K562 (cell line): ENCODE data around the gene SORCS2. TPM values are rescaled to one million over a fixed set of nuclear protein-coding genes. Genes with fewer than 3 reads are reported as not detected.

ENCODE experiments used
- ATAC-seq: fragments of 200-7000 bp; cut with Tn5 transposase; 3 replicates; pipeline ENCODE4 v1.9.1; 2020; ENCODE audit warnings: moderate library complexity
- BruUV-seq: library from RNA; stranded (reverse); fragments of 400-500 nt; replicated peaks from 2 replicates; lab custom pipeline; 2021; lab: Mats Ljungman, UMichigan
- CTCF ChIA-PET: fragments of 300-600 bp; formaldehyde crosslinking; extraction: SDS; loops from one replicate; lab custom pipeline; 2021; ENCODE audit warnings: low intra/inter-chr PET ratio; lab: Yijun Ruan, JAX
- POLR2A ChIA-PET: fragments of 300-600, 350-650 bp; sonication (Branson Sonifier 250); formaldehyde crosslinking; extraction: SDS; loops from one replicate; lab custom pipeline; 2021; ENCODE audit warnings: antibody characterized with exemption, inconsistent platforms; lab: Yijun Ruan, JAX
- DNase-seq, 4 experiments: peaks; one replicate each; pipeline versions ENCODE4 v3.0.0 to v3.0.0-alpha.2; 2011 to 2018; ENCODE audit warnings: low spot score in 3 of 4, mixed read lengths in 3 of 4; ENCODE audit errors: extremely low read depth in 1 of 4
- FAIRE-seq: peaks from 2 replicates; lab custom pipeline; 2011; peaks lifted over from hg19 to GRCh38; lab: Jason Lieb, UNC
- H2AFZ ChIP-seq: 2 replicates; pipeline ENCODE4 v1.6.0; 2011; ENCODE audit warnings: low read depth, low read length, control low read depth, inconsistent platforms
- H3K27ac ChIP-seq: fragments of 200-600 bp; 3 replicates; pipeline ENCODE4 v1.8.0; 2011; ENCODE audit warnings: low read depth, mild to moderate bottlenecking, control low read depth, inconsistent platforms, low read length, moderate library complexity, mixed read lengths; ENCODE audit errors: extremely low read depth
- H3K27me3 ChIP-seq, 2 experiments: fragments of 300-600 bp in 1 of 2; 2 replicates in 1 of 2; 3 replicates in 1 of 2; pipeline versions ENCODE4 v1.6.0 to v1.8.0; 2011; ENCODE audit warnings: inconsistent platforms in 2 of 2, low read length in 2 of 2, mild to moderate bottlenecking in 1 of 2, mixed read lengths in 1 of 2, moderate library complexity in 1 of 2; ENCODE audit not compliant: control insufficient read depth in 2 of 2, insufficient read depth in 2 of 2
- H3K36me3 ChIP-seq: fragments of 300-600 bp; 3 replicates; pipeline ENCODE4 v1.8.0; 2011; ENCODE audit warnings: mild to moderate bottlenecking, low read length, inconsistent platforms; ENCODE audit not compliant: control insufficient read depth, insufficient read depth
- H3K4me1 ChIP-seq, 2 experiments: fragments of 200-600 bp in 1 of 2; replicated peaks in 1 of 2; 2 replicates in 1 of 2; 3 replicates in 1 of 2; pipeline versions ENCODE4 v1.5.1 to v1.8.0; 2011; ENCODE audit warnings: inconsistent platforms in 2 of 2, low read length in 2 of 2, mild to moderate bottlenecking in 1 of 2, mixed read lengths in 1 of 2, moderate library complexity in 1 of 2; ENCODE audit not compliant: control insufficient read depth in 2 of 2, insufficient read depth in 2 of 2
- H3K4me2 ChIP-seq: 2 replicates; pipeline ENCODE4 v1.6.1; 2011; ENCODE audit warnings: low read length, control low read depth, inconsistent platforms, mixed read lengths; ENCODE audit not compliant: insufficient read depth
- H3K4me3 ChIP-seq: fragments of 200-600 bp; sonication (generic), shearing (Covaris generic); 2 replicates; pipeline ENCODE4 v1.5.1; 2016; ENCODE audit warnings: control low read depth, inconsistent platforms
- H3K79me2 ChIP-seq: fragments of 200-600 bp; 3 replicates; pipeline ENCODE4 v1.8.0; 2011; ENCODE audit warnings: low read length, inconsistent platforms; ENCODE audit not compliant: control insufficient read depth, insufficient read depth
- H3K9ac ChIP-seq, 2 experiments: 2 replicates each; pipeline versions ENCODE4 v1.6.0 to v1.6.1; 2011; ENCODE audit warnings: low read depth in 2 of 2, low read length in 2 of 2, control low read depth in 1 of 2, inconsistent platforms in 1 of 2, mild to moderate bottlenecking in 1 of 2, mixed read lengths in 1 of 2; ENCODE audit not compliant: insufficient read depth in 1 of 2
- H3K9me1 ChIP-seq: one replicate; pipeline ENCODE4 v1.6.0; 2011; ENCODE audit warnings: inconsistent platforms, mild to moderate bottlenecking, low read length, moderate library complexity; ENCODE audit not compliant: control insufficient read depth, insufficient read depth
- H3K9me3 ChIP-seq: replicated peaks from 2 replicates; pipeline ENCODE4 v1.5.1; 2011; ENCODE audit warnings: low read depth, low read length, inconsistent platforms; ENCODE audit not compliant: control insufficient read depth, insufficient read depth
- H4K20me1 ChIP-seq: replicated peaks from 2 replicates; pipeline ENCODE4 v1.6.1; 2011; ENCODE audit warnings: low read length, inconsistent platforms, mixed read lengths; ENCODE audit not compliant: control insufficient read depth, insufficient read depth
- CBX2 ChIP-seq: fragments of 200-600 bp; sonication (generic); IDR thresholded peaks from one replicate; pipeline ENCODE4 v1.6.1; 2012; ENCODE audit warnings: mild to moderate bottlenecking, low read length, inconsistent platforms; ENCODE audit not compliant: insufficient read depth, poor library complexity, severe bottlenecking
- ZKSCAN1 ChIP-seq: fragments of 150-350 bp; IDR thresholded peaks from 2 replicates; pipeline ENCODE4 v1.6.1; 2016; ENCODE audit warnings: low read depth, low read length
- ZNF274 ChIP-seq: IDR thresholded peaks from 2 replicates; pipeline ENCODE4 v1.6.1; 2011; ENCODE audit warnings: low read depth, mild to moderate bottlenecking, low read length, moderate library complexity, borderline replicate concordance
- ZNF384 ChIP-seq: IDR thresholded peaks from 2 replicates; pipeline ENCODE4 v1.6.1; 2012; ENCODE audit warnings: low read depth, low read length, improper control_type of control experiment
- ZNF780A ChIP-seq: fragments of 250-450 bp; sonication (Bioruptor Pico); IDR thresholded peaks from 2 replicates; pipeline ENCODE4 v1.5.0; 2021; ENCODE audit warnings: mild to moderate bottlenecking
- WGBS: fragments of 100-300 bp; shearing (Covaris generic); methylation state at CpG from one replicate; pipeline ENCODE4 v1.1.6; 2016; ENCODE audit warnings: low coverage, mixed read lengths; ENCODE audit not compliant: insufficient coverage; ENCODE audit errors: missing lambda C conversion rate; 5-methylcytosine and 5-hydroxymethylcytosine counted together
- in situ Hi-C: fragments of 300-500 bp; cut with MboI; formaldehyde crosslinking; loops from 4 replicates; pipeline ENCODE4 v1.15.0; 2018; ENCODE audit warnings: inconsistent platforms, mixed read lengths
- intact Hi-C: fragments of 100-400 bp; cut with micrococcal nuclease; formaldehyde crosslinking; loops from 2 replicates; pipeline ENCODE4 v1.14.2; 2022
- polyA plus RNA-seq, 8 experiments: library from polyadenylated mRNA; depleted of rRNA in 4 of 8; stranded (reverse) in 5 of 8; unstranded in 3 of 8; fragments of >200 nt; fragmentation: Nextera tagmentation in 2 of 8; fragmentation: Illumina TruSeq in 1 of 8; extraction: Ambion mirVana in 2 of 8; extraction: Trizol in 1 of 8; gene quantifications; 2 replicates each; pipeline versions ENCODE4 v1.2.1 to v1.2.3, GENCODE V29; 2011 to 2014; ENCODE audit warnings: inconsistent platforms in 1 of 8, missing spikeins in 1 of 8
- total RNA-seq, 7 experiments: library from RNA; depleted of rRNA in 6 of 7; stranded (reverse); fragments of >200 nt in 6 of 7; fragmentation: Illumina TruSeq in 2 of 7; extraction: Trizol in 2 of 7; gene quantifications; 2 replicates each; pipeline versions ENCODE4 v1.2.1 to v1.2.3, GENCODE V29; 2011 to 2021; ENCODE audit warnings: low replicate concordance in 1 of 7
- TF ChIP-seq, protein P1 (sequence below): fragments of 250-450 bp; sonication (Bioruptor Pico); IDR thresholded peaks from 2 replicates; pipeline ENCODE4 v1.5.0; 2021
- TF ChIP-seq, protein P2 (sequence below): fragments of 450-650 bp; formaldehyde crosslinking; IDR thresholded peaks from 2 replicates; pipeline ENCODE4 v1.4.0; 2020; ENCODE audit warnings: mild to moderate bottlenecking, moderate library complexity
- TF ChIP-seq, protein P3 (sequence below): sonication (generic); formaldehyde crosslinking; IDR thresholded peaks from 2 replicates; pipeline ENCODE4 v1.9.0; 2022; ENCODE audit warnings: mild to moderate bottlenecking, missing genetic modification reagents
- TF ChIP-seq, protein P4 (sequence below): sonication (generic); IDR thresholded peaks from 2 replicates; pipeline ENCODE4 v1.6.1; 2016
- TF ChIP-seq, protein P5 (sequence below): fragments of 250-450 bp; sonication (Bioruptor Pico); IDR thresholded peaks from 2 replicates; pipeline ENCODE4 v1.4.0; 2020; ENCODE audit warnings: mild to moderate bottlenecking, moderate library complexity

SORCS2 gene
- total and polyA plus RNA-seq, 9 of the 15 experiments (the other 6 are each of a cell fraction or from before 2014, with no cell fraction given), result not detected

DNA sequence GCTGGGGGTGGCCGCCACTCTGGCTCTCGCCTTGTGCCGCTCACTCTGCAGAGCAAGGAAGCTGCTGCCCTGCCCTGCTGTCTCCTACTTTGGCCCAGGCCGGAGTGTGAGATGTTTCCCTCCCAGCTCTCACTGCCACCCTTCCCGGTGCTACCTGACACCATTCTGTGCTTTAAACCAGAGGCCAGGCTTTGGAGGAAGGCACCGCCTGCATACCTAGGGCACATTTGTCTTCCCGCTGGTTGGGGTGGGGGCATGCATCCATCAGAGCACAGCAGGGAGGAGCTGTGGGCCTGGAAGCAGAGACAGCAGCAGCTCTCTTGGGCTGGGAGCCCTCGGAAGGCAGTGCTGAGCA is 339.3 kb downstream of the SORCS2 start:
- Histone ChIP-seq H3K9me3 (no peaks in the 10 kb centered on the region), H3K79me2 (no peaks in the 10 kb centered on the region), H3K4me1 (peaks cover 0 to 3% of the 10 kb centered on the region in 2 experiments; a peak in 1 of 5 replicates), H3K4me2 (no peak overlapping the region), H4K20me1 (no peaks in the 10 kb centered on the region; the same call in 1 of the 2 replicates), H2AFZ (no peak overlapping the region), H3K9ac (no peak overlapping the region; a peak in 1 of 4 replicates), H3K4me3 (no peak overlapping the region), H3K27me3 (peaks cover 0 to 44% of the 10 kb centered on the region in 2 experiments; a peak in 4 of 5 replicates), H3K36me3 (no peaks in the 10 kb centered on the region), H3K27ac (no peak overlapping the region), H3K9me1 (peaks cover 3% of the 10 kb centered on the region)
- intact Hi-C loops, result no loop called here
- CTCF ChIA-PET, result no interaction called here
- TF ChIP-seq, protein P1, sequence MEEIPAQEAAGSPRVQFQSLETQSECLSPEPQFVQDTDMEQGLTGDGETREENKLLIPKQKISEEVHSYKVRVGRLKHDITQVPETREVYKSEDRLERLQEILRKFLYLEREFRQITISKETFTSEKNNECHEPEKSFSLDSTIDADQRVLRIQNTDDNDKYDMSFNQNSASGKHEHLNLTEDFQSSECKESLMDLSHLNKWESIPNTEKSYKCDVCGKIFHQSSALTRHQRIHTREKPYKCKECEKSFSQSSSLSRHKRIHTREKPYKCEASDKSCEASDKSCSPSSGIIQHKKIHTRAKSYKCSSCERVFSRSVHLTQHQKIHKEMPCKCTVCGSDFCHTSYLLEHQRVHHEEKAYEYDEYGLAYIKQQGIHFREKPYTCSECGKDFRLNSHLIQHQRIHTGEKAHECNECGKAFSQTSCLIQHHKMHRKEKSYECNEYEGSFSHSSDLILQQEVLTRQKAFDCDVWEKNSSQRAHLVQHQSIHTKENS (CRISPR knock-in tag), result no peak
- TF ChIP-seq, protein P2, sequence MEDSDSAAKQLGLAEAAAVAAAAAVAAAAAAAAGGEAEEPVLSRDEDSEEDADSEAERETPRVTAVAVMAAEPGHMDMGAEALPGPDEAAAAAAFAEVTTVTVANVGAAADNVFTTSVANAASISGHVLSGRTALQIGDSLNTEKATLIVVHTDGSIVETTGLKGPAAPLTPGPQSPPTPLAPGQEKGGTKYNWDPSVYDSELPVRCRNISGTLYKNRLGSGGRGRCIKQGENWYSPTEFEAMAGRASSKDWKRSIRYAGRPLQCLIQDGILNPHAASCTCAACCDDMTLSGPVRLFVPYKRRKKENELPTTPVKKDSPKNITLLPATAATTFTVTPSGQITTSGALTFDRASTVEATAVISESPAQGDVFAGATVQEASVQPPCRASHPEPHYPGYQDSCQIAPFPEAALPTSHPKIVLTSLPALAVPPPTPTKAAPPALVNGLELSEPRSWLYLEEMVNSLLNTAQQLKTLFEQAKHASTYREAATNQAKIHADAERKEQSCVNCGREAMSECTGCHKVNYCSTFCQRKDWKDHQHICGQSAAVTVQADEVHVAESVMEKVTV, result no peak
- TF ChIP-seq ZKSCAN1 (no peak), CBX2 (no peak), ZNF384 (no peak), ZNF780A (CRISPR knock-in tag) (no peak), ZNF274 (no peak)
- TF ChIP-seq, protein P3, sequence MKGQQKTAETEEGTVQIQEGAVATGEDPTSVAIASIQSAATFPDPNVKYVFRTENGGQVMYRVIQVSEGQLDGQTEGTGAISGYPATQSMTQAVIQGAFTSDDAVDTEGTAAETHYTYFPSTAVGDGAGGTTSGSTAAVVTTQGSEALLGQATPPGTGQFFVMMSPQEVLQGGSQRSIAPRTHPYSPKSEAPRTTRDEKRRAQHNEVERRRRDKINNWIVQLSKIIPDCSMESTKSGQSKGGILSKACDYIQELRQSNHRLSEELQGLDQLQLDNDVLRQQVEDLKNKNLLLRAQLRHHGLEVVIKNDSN, result no peak
- TF ChIP-seq, protein P4, sequence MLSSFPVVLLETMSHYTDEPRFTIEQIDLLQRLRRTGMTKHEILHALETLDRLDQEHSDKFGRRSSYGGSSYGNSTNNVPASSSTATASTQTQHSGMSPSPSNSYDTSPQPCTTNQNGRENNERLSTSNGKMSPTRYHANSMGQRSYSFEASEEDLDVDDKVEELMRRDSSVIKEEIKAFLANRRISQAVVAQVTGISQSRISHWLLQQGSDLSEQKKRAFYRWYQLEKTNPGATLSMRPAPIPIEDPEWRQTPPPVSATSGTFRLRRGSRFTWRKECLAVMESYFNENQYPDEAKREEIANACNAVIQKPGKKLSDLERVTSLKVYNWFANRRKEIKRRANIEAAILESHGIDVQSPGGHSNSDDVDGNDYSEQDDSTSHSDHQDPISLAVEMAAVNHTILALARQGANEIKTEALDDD, result no peak
- TF ChIP-seq, protein P5, sequence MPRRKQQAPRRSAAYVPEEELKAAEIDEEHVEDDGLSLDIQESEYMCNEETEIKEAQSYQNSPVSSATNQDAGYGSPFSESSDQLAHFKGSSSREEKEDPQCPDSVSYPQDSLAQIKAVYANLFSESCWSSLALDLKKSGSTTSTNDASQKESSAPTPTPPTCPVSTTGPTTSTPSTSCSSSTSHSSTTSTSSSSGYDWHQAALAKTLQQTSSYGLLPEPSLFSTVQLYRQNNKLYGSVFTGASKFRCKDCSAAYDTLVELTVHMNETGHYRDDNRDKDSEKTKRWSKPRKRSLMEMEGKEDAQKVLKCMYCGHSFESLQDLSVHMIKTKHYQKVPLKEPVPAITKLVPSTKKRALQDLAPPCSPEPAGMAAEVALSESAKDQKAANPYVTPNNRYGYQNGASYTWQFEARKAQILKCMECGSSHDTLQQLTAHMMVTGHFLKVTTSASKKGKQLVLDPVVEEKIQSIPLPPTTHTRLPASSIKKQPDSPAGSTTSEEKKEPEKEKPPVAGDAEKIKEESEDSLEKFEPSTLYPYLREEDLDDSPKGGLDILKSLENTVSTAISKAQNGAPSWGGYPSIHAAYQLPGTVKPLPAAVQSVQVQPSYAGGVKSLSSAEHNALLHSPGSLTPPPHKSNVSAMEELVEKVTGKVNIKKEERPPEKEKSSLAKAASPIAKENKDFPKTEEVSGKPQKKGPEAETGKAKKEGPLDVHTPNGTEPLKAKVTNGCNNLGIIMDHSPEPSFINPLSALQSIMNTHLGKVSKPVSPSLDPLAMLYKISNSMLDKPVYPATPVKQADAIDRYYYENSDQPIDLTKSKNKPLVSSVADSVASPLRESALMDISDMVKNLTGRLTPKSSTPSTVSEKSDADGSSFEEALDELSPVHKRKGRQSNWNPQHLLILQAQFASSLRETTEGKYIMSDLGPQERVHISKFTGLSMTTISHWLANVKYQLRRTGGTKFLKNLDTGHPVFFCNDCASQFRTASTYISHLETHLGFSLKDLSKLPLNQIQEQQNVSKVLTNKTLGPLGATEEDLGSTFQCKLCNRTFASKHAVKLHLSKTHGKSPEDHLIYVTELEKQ (CRISPR knock-in tag), result no peak
- no peak for DNase-seq
- 0% methylated on average over 8 of the region's 8 CpGs for WGBS
- POLR2A ChIA-PET, result no interaction called here
- FAIRE-seq, result no peak
- ATAC-seq, result no peak
- in situ Hi-C loops, result no loop called here
- no TSS peak for BruUV-seq
